B cell (primary cell): ENCODE measurements around the gene FBF1. TPM values are rescaled to one million over a fixed set of nuclear protein-coding genes. Genes with fewer than 3 reads are reported as not detected.

Experiments used
- ATAC-seq: fragments of 200-7000 bp; cut with Tn5 transposase; one replicate; pipeline ENCODE4 v1.10.0; 2021; ENCODE audit warnings: low read depth, mild to moderate bottlenecking, moderate number of reproducible peaks, moderate library complexity
- CTCF ChIA-PET: fragments of 350-600 bp; sonication (Branson Sonifier 250); formaldehyde crosslinking; loops from one replicate; lab custom pipeline; 2021; ENCODE audit warnings: antibody characterized with exemption, inconsistent platforms; lab: Charles Lee
- POLR2A ChIA-PET: fragments of 350-600 bp; sonication (Branson Sonifier 250); formaldehyde crosslinking; loops from one replicate; lab custom pipeline; 2021; ENCODE audit warnings: antibody characterized with exemption; lab: Charles Lee
- DNase-seq: peaks from one replicate; pipeline ENCODE4 v3.0.0; 2013
- H2AFZ ChIP-seq: 2 replicates; pipeline ENCODE4 v1.6.1; 2012; ENCODE audit warnings: mild to moderate bottlenecking, low read depth, low read length; ENCODE audit not compliant: insufficient read depth, poor library complexity, severe bottlenecking
- H3K27ac ChIP-seq, 2 donors: 1 replicate in 1 of 2; 2 replicates in 1 of 2; pipeline ENCODE4 v1.5.1; 2012 to 2013; ENCODE audit warnings: low read length in 2 of 2, mild to moderate bottlenecking in 2 of 2, moderate library complexity in 1 of 2
- H3K27me3 ChIP-seq, 4 experiments: fragments of 200-600 bp in 1 of 4; sonication (generic) in 1 of 4; replicated peaks in 1 of 4; 1 replicate in 2 of 4; 2 replicates in 2 of 4; pipeline versions ENCODE4 v1.6.1 to v1.7.0; 2013 to 2016; ENCODE audit warnings: low read length in 3 of 4, mild to moderate bottlenecking in 2 of 4, mixed read lengths in 1 of 4, moderate library complexity in 1 of 4; ENCODE audit not compliant: insufficient read depth in 4 of 4, control insufficient read depth in 3 of 4; ENCODE audit errors: control extremely low read depth in 1 of 4
- H3K36me3 ChIP-seq, 2 experiments: replicated peaks in 1 of 2; 1 replicate in 1 of 2; 2 replicates in 1 of 2; pipeline versions ENCODE4 v1.6.1 to v1.7.1; 2013; ENCODE audit warnings: low read length in 1 of 2; ENCODE audit not compliant: insufficient read depth in 2 of 2, control insufficient read depth in 1 of 2; ENCODE audit errors: control extremely low read depth in 1 of 2, extremely low read depth in 1 of 2
- H3K4me1 ChIP-seq, 2 donors: fragments of 200-600 bp in 1 of 2; sonication (generic) in 1 of 2; 1 replicate in 1 of 2; 2 replicates in 1 of 2; pipeline versions ENCODE4 v1.5.1 to v1.6.1; 2013 to 2017; ENCODE audit warnings: low read length in 2 of 2; ENCODE audit not compliant: control insufficient read depth in 2 of 2, insufficient read depth in 2 of 2
- H3K4me2 ChIP-seq: replicated peaks from 2 replicates; pipeline ENCODE3; 2012; ENCODE audit warnings: mild to moderate bottlenecking, low read depth, low read length; ENCODE audit not compliant: poor library complexity, severe bottlenecking
- H3K4me3 ChIP-seq, 5 experiments: fragments of 200-600 bp in 1 of 5; sonication (generic) in 1 of 5; 1 replicate in 3 of 5; 2 replicates in 2 of 5; pipeline versions ENCODE4 v1.5.1 to v1.7.0; 2011 to 2016; ENCODE audit warnings: low read length in 4 of 5, mild to moderate bottlenecking in 4 of 5, low read depth in 2 of 5, control low read depth in 1 of 5, moderate library complexity in 1 of 5; ENCODE audit not compliant: insufficient read depth in 1 of 5; ENCODE audit errors: control extremely low read depth in 1 of 5, extremely low read depth in 1 of 5
- H3K79me2 ChIP-seq: fragments of 200-600 bp; sonication (generic); one replicate; pipeline ENCODE4 v1.6.0; 2016; ENCODE audit warnings: low read length; ENCODE audit not compliant: control insufficient read depth, insufficient read depth
- H3K9ac ChIP-seq: fragments of 200-600 bp; sonication (generic); 2 replicates; pipeline ENCODE4 v1.6.1; 2017; ENCODE audit warnings: mild to moderate bottlenecking, low read length, moderate library complexity
- H3K9me3 ChIP-seq, 3 donors: one replicate each; pipeline versions ENCODE4 v1.6.1 to v1.7.1; 2013; ENCODE audit warnings: low read length in 2 of 3; ENCODE audit not compliant: control insufficient read depth in 2 of 3, insufficient read depth in 1 of 3; ENCODE audit errors: control extremely low read depth in 1 of 3
- H4K20me1 ChIP-seq: 2 replicates; pipeline ENCODE4 v1.6.0; 2012; ENCODE audit warnings: mild to moderate bottlenecking, low read length; ENCODE audit not compliant: insufficient read depth, control insufficient read depth, poor library complexity, severe bottlenecking
- H3K27ac Mint-ChIP-seq: one replicate; pipeline ENCODE4 v1.8.0; 2021; ENCODE audit warnings: mixed read lengths
- H3K27me3 Mint-ChIP-seq: one replicate; pipeline ENCODE4 v1.8.0; 2021; ENCODE audit warnings: mixed read lengths
- H3K4me1 Mint-ChIP-seq: one replicate; pipeline ENCODE4 v1.8.0; 2021; ENCODE audit warnings: mixed read lengths
- H3K4me3 Mint-ChIP-seq: one replicate; pipeline ENCODE4 v1.8.0; 2021; ENCODE audit warnings: mixed read lengths
- H3K9me3 Mint-ChIP-seq: one replicate; pipeline ENCODE4 v1.8.0; 2022; ENCODE audit warnings: mixed read lengths; ENCODE audit not compliant: insufficient read depth
- CTCF ChIP-seq: fragments of 200-600 bp; IDR thresholded peaks from one replicate; pipeline ENCODE4 v1.8.0; 2022; ENCODE audit warnings: antibody characterized with exemption, mild to moderate bottlenecking
- EZH2 ChIP-seq: IDR thresholded peaks from 2 replicates; pipeline ENCODE4 v1.6.1; 2012; ENCODE audit warnings: borderline replicate concordance, low read depth, mild to moderate bottlenecking, moderate library complexity, low read length; ENCODE audit not compliant: insufficient read depth, poor library complexity, severe bottlenecking
- WGBS: methylation state at CpG from one replicate; pipeline ENCODE4 v1.1.5; 2013; ENCODE audit warnings: missing lambda C conversion rate; ENCODE audit not compliant: insufficient coverage; 5-methylcytosine and 5-hydroxymethylcytosine counted together
- intact Hi-C: fragments of 100-400 bp; cut with micrococcal nuclease; formaldehyde crosslinking; loops from one replicate; pipeline ENCODE4 v1.10.0; 2022
- polyA plus RNA-seq: library from polyadenylated mRNA; depleted of rRNA; stranded (reverse); fragments of >200 nt; gene quantifications from 2 replicates; pipeline ENCODE4 v1.2.3, GENCODE V29; 2012
- total RNA-seq, 2 donors: library from RNA; stranded (reverse); fragments of 120-200 nt in 1 of 2; gene quantifications; 1 replicate in 1 of 2; 2 replicates in 1 of 2; pipeline versions ENCODE4 v1.2.3 to v1.2.4, GENCODE V29; 2013 to 2022

FBF1 gene
- total and polyA plus RNA-seq, 2 donors (not counting 1 experiment from before 2014, with no cell fraction given): 21.6 to 31.5 TPM

DNA sequence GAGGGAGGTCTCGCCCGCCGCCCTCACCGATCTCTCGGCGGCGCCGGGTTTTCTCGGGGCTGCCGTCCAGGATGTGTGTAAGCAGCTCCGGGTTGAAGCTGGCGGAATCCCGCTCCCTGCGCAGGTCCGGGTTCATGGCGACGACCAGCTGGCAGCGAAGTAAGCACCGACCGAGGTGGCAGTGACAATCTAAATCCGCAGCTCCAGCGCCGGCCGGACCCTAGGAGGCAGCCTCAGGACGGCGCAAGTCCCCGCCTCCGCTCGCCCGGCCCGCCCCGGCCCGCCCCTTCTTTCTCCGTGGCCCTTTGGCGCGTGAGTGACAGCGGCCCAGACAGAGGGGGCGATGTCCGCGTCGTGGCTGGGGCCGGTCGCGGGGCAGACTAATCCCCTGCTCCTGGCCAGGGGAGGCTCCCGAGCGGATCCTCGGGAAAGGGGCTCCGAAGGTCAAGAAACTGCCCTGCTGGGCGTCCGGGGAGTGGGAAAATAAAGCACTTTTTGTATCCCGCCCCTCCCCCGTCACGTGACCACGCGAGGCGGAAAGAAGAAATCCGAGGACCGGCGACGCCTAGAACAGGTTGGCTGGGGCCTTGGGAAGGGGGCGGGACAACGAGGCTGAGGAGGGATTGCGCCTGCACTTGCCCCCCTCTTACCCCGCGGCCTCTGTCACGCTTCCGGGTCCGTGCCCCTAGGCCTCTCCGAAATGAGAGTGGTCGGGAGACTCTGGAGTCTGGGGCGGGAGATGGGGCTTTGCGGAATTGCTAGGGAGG lies 38.3 kb upstream of the FBF1 start, which contains the start of the genes ACOX1 and TEN1:
TSS of gene ACOX1 (minus strand) at position 229 of the 767 bp plus-strand sequence. CDS start at position 136, 93 bp downstream.
TSS of gene TEN1 (plus strand) at position 303 of the 767 bp plus-strand sequence. CDS start 6,953 bp downstream, outside the sequence.
- Histone ChIP-seq H3K79me2 (peaks cover 40% of the 10 kb centered on the region), H3K9me3 (no peaks in the 10 kb centered on the region), H3K9ac (peak within 1 kb of the TSS; percentile 99), H3K27me3 (no peaks in the 10 kb centered on the region), H2AFZ (peak within 1 kb of the TSS; percentile 91), H3K4me2 (peak within 1 kb of the TSS; percentile 85), H3K4me3 (peak within 1 kb of the TSS; percentile 73 to 100 (median 87)), H3K36me3 (no peaks in the 10 kb centered on the region), H3K4me1 (peaks cover 9 to 19% of the 10 kb centered on the region in 2 donors), H3K27ac (peak within 1 kb of the TSS; percentile 92 to 97), H4K20me1 (no peaks in the 10 kb centered on the region)
- ChIA-PET POLR2A (interaction anchor here (0.6 to 1.7 kb wide), 6 partner anchors 12 to 1341 kb away, joined by 3 to 6 read pairs (median 3); partner anchors contain the start of genes FBF1 and ITGB4), CTCF (interaction anchor here (0.8 to 1.7 kb wide), 4 partner anchors 20 to 124 kb away, joined by 3 to 6 read pairs (median 4); partner anchors contain the start of gene WBP2)
- peaks cover 44% of the 10 kb centered on the region for H3K4me1 Mint-ChIP-seq
- peak; percentile 35 for TF ChIP-seq CTCF
- TF ChIP-seq EZH2: no peak
- ATAC-seq (peak; percentile 93), DNase-seq (peak; percentile 98)
- under 1% methylated on average over 71 of the region's 72 CpGs for WGBS
- H3K4me3 Mint-ChIP-seq: peak within 1 kb of the TSS; percentile 94
- H3K27ac Mint-ChIP-seq: peak within 1 kb of the TSS; percentile 98
- no peaks in the 10 kb centered on the region for H3K27me3 Mint-ChIP-seq
- intact Hi-C loops: loop anchor here (1.0 to 2.0 kb wide), 5 partner anchors 14 to 124 kb away; partner anchors contain the start of genes FBF1 and WBP2
- no peaks in the 10 kb centered on the region for H3K9me3 Mint-ChIP-seq
